Measurements from ENCODE around the gene CFC1B.
"Not testable (repeated sequence)": the region's sequence is repeated elsewhere in the genome, so short reads cannot be mapped to it uniquely, and the experiment has no call there.

Gene CFC1B

DNA sequence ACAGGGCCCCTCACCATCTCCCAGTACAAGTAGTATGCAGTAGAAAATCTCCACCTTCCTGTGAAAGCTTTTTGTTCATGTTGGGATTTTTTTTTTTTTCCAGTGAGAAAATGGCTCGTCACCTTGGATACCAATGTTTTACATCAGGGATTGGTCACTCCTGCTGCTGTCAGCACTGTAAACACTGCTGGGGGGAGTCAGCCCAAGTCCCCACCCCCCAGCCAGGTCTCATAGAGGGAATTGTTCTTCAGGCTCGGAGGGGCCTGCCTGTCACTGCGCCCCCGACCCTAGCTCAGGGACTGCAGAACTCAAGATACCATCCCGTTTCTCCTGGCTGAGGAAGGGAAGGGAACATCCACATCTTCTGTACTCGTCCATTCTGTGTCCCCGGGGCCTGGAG lies at the start of gene CFC1B:
TSS of gene CFC1B (plus strand) at position 231 of the 400 bp plus-strand sequence. CDS start 263 bp downstream, outside the sequence.
- not testable (repeated sequence) for H3K36me3 ChIP-seq (ENCODE audit: insufficient read depth, low read length); H3K79me2 ChIP-seq (ENCODE audit: insufficient read depth, low read length); H2AFZ ChIP-seq (ENCODE audit: low read depth, low read length); H3K4me2 ChIP-seq (ENCODE audit: insufficient read depth, low read length); H3K27ac ChIP-seq (ENCODE audit: low read length); H3K9me3 ChIP-seq (ENCODE audit: insufficient read depth, low read length, severe bottlenecking); H3K9ac ChIP-seq (ENCODE audit: low read depth, low read length); H3K27me3 ChIP-seq (ENCODE audit: insufficient read depth, low read length, poor library complexity); H3K4me3 ChIP-seq (ENCODE audit: low read depth in 1 of 2, low read length in 2 of 2); H4K20me1 ChIP-seq (ENCODE audit: insufficient read depth, low read length); H3K4me1 ChIP-seq (ENCODE audit: insufficient read depth, low read length); DNase-seq; ATAC-seq (ENCODE audit: insufficient read depth, low read depth)

DNA sequence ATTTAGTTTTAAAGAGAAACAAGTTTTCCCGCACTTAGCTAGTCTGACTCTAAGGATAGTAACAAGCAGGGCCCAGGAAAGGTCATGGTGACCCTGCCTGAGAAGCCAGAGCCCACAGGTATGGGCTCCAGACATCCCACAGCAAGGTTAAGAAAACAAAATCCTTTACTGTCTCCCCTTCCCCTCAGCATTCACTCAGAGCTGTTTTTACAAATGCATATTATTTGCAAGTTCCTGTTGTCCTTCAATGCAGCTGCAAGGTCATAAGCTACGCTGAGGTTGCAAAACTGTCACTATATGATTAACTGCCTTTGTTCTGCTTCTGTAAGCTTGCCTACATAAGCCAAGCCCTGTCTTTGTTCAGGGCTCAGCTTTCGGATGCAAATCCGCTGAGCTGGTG lies 29.9 kb upstream of the CFC1B start:
- H3K79me2 ChIP-seq (ENCODE audit: insufficient read depth, low read length); H2AFZ ChIP-seq (ENCODE audit: low read depth, low read length); H3K36me3 ChIP-seq (ENCODE audit: insufficient read depth, low read length); DNase-seq; H4K20me1 ChIP-seq (ENCODE audit: insufficient read depth, low read length); H3K4me2 ChIP-seq (ENCODE audit: insufficient read depth, low read length); H3K4me3 ChIP-seq (ENCODE audit: low read depth in 1 of 2, low read length in 2 of 2); H3K9me3 ChIP-seq (ENCODE audit: insufficient read depth, low read length, severe bottlenecking); H3K27me3 ChIP-seq (ENCODE audit: insufficient read depth, low read length, poor library complexity); ATAC-seq (ENCODE audit: insufficient read depth, low read depth); H3K4me1 ChIP-seq (ENCODE audit: insufficient read depth, low read length); H3K9ac ChIP-seq (ENCODE audit: low read depth, low read length); H3K27ac ChIP-seq (ENCODE audit: low read length): not testable (repeated sequence)

DNA sequence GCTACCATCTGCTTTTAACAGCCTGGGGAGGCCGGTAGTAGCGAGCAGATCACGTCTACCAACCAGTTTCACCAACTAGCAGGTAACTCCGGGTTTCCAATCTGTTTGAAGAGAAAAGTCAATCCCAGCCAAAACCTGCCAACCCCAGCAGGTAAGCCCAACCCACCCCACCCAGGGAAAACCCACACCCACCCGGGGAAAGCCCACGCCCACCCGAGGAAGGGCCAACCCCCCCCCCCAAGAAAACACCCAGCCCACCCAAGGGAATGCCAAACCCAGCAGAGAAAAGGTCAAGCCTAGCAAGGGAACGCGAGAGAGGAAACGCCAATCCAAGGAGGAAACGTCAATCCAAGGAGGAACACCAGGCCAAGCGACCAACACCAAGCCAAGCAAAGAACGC lies 11.8 kb upstream of the CFC1B start, which contains the start of gene POTEI:
TSS of gene POTEI (minus strand) at position 101 of the 400 bp plus-strand sequence. CDS start at position 8, 93 bp downstream.
- not testable (repeated sequence) for ATAC-seq (ENCODE audit: insufficient read depth, low read depth); DNase-seq; H3K27ac ChIP-seq (ENCODE audit: low read length); H4K20me1 ChIP-seq (ENCODE audit: insufficient read depth, low read length); H3K9me3 ChIP-seq (ENCODE audit: insufficient read depth, low read length, severe bottlenecking); H3K4me3 ChIP-seq (ENCODE audit: low read depth in 1 of 2, low read length in 2 of 2); H2AFZ ChIP-seq (ENCODE audit: low read depth, low read length); H3K27me3 ChIP-seq (ENCODE audit: insufficient read depth, low read length, poor library complexity); H3K4me2 ChIP-seq (ENCODE audit: insufficient read depth, low read length); H3K4me1 ChIP-seq (ENCODE audit: insufficient read depth, low read length); H3K79me2 ChIP-seq (ENCODE audit: insufficient read depth, low read length); H3K9ac ChIP-seq (ENCODE audit: low read depth, low read length); H3K36me3 ChIP-seq (ENCODE audit: insufficient read depth, low read length)

DNA sequence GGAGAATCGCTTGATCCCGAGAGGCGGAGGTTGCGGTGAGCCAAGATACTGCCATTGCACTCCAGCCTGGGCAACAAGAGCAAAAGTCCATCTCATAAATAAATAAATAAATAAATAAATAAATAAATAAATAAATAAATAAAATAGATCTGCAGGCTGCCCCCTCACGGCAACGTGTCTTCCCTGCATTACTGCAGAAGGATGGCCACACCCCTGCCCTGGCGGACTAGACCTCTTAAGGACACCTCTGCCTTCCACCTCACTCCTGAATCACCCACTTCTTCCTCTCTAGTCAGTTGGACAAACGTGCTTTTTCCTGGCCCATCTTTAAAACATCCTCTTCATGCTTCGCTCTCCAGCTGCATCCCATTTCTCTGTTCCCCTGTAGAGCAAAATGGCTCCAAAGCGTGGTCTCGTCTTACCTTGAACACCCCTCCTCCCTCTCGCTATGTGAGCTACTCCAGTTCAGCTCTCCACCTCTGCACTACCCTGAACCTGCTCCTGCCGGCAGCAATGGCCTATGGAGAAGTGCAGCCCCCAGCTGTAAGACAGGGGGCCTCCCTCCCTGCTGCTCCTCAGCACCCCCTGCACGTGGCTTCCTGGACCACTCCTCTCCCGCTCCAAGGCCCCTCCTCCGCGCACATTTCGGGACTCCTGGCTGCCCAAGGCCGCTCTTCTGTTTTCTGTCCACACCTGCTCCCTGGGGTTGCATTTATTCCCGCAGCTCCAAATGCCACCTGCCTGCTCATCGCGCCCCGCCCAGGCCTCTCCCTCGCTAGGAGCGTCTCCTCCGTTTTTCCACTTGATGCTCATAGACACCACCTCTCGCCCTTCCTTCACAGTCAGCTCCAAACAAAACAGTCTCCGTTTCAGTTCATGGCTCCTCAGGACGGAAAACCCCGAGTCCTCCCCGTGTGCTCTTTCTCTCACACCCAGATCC lies 9.9 kb upstream of the CFC1B start:
- H3K27ac ChIP-seq (ENCODE audit: low read length); H3K36me3 ChIP-seq (ENCODE audit: insufficient read depth, low read length); H3K4me2 ChIP-seq (ENCODE audit: insufficient read depth, low read length); H3K27me3 ChIP-seq (ENCODE audit: insufficient read depth, low read length, poor library complexity); H4K20me1 ChIP-seq (ENCODE audit: insufficient read depth, low read length); H3K9ac ChIP-seq (ENCODE audit: low read depth, low read length); H3K79me2 ChIP-seq (ENCODE audit: insufficient read depth, low read length); H3K4me1 ChIP-seq (ENCODE audit: insufficient read depth, low read length); H2AFZ ChIP-seq (ENCODE audit: low read depth, low read length); H3K4me3 ChIP-seq (ENCODE audit: low read depth in 1 of 2, low read length in 2 of 2); H3K9me3 ChIP-seq (ENCODE audit: insufficient read depth, low read length, severe bottlenecking); ATAC-seq (ENCODE audit: insufficient read depth, low read depth); DNase-seq: not testable (repeated sequence)

DNA sequence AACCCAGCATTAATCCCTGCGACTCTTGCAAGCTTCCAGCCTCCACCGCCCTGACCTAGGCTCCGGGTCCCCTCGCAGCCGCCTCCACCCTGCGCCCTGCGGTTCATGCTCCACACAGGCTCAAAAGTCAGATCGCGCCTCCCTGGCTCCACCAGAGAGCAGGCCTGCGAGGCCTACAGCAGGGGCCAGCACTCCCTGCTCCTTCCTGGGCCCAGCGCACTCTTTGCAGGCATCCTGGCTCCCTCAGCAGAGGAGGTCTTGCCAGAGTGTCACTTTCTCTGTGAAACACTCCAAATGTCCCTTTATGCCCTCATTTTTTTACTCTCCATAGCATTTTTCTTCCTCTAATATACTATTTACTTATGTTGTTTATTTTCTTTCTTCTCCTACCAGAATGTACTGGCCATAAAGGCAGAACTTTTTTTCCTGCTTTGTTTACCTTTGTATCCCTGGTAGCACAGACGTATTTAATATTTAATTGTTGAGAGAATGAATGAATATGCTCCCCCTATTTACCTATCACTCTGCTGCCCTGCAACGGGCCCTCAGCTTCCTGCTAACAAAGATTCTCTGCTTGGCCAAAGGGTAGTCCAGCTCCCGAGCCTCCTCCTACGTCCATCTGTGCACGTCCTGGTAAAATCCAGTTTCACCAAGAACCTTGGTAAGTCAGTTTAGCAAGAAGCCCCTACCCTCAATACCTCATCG lies 9.1 kb upstream of the CFC1B start:
- not testable (repeated sequence) for H4K20me1 ChIP-seq (ENCODE audit: insufficient read depth, low read length); H3K36me3 ChIP-seq (ENCODE audit: insufficient read depth, low read length); H3K27ac ChIP-seq (ENCODE audit: low read length); H2AFZ ChIP-seq (ENCODE audit: low read depth, low read length); H3K27me3 ChIP-seq (ENCODE audit: insufficient read depth, low read length, poor library complexity); H3K79me2 ChIP-seq (ENCODE audit: insufficient read depth, low read length); DNase-seq; H3K4me2 ChIP-seq (ENCODE audit: insufficient read depth, low read length); H3K9me3 ChIP-seq (ENCODE audit: insufficient read depth, low read length, severe bottlenecking); H3K4me3 ChIP-seq (ENCODE audit: low read depth in 1 of 2, low read length in 2 of 2); ATAC-seq (ENCODE audit: insufficient read depth, low read depth); H3K4me1 ChIP-seq (ENCODE audit: insufficient read depth, low read length); H3K9ac ChIP-seq (ENCODE audit: low read depth, low read length)

DNA sequence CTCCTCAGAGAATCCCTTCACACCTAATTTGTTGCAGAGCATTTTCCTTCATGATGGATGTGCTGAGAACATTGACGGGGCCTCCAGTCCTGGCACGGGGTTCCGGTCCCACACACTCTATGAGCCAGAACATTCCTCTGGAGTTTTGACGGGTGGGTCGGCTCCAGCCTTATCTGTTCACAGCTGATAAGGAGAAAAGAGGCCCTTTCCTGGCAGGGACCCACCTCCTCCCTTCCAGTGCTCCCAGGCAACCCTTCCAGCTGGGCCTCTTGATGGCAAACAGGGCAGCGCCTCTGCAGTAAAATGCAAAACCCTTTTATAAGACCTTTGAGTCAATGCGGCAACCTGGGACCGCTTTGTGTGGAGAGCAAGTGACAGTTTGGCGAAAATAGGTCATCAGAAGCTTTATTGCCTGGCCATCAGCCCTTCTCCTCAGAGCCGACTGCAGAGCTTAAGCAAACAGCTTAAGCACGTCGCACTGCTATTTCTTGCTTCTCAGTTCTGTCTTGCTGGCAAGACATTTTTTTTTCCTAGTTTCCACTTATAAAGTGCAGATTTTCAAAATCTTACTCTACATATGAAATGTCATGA lies 2.4 kb upstream of the CFC1B start:
- DNase-seq; H3K27ac ChIP-seq (ENCODE audit: low read length); H2AFZ ChIP-seq (ENCODE audit: low read depth, low read length); ATAC-seq (ENCODE audit: insufficient read depth, low read depth); H3K79me2 ChIP-seq (ENCODE audit: insufficient read depth, low read length); H4K20me1 ChIP-seq (ENCODE audit: insufficient read depth, low read length); H3K27me3 ChIP-seq (ENCODE audit: insufficient read depth, low read length, poor library complexity); H3K36me3 ChIP-seq (ENCODE audit: insufficient read depth, low read length); H3K4me2 ChIP-seq (ENCODE audit: insufficient read depth, low read length); H3K4me3 ChIP-seq (ENCODE audit: low read depth in 1 of 2, low read length in 2 of 2); H3K9ac ChIP-seq (ENCODE audit: low read depth, low read length); H3K9me3 ChIP-seq (ENCODE audit: insufficient read depth, low read length, severe bottlenecking); H3K4me1 ChIP-seq (ENCODE audit: insufficient read depth, low read length): not testable (repeated sequence)

DNA sequence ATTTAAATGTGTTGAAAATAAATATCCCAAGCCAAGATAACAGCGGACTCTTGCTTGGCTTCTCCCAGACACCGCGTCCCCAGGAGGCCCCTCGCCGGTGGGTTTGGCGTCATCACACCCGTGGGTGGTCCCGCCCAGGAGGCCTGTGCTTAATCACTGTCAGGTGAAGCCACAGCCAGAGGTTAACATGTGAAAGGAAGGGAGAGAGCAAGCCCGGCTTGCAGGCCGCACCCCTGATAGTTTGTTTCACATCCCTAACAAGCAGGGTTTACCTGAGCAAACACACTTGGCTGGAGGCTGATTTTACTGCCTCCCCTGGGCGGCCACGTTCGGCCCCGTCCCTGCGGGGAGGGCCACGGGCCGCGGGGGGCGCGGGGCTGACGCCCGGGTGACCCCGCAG lies 1.4 kb downstream of the CFC1B start:
- not testable (repeated sequence) for H3K4me1 ChIP-seq (ENCODE audit: insufficient read depth, low read length); H3K4me2 ChIP-seq (ENCODE audit: insufficient read depth, low read length); H3K4me3 ChIP-seq (ENCODE audit: low read depth in 1 of 2, low read length in 2 of 2); H2AFZ ChIP-seq (ENCODE audit: low read depth, low read length); H3K27ac ChIP-seq (ENCODE audit: low read length); H3K79me2 ChIP-seq (ENCODE audit: insufficient read depth, low read length); H3K27me3 ChIP-seq (ENCODE audit: insufficient read depth, low read length, poor library complexity); H3K9ac ChIP-seq (ENCODE audit: low read depth, low read length); DNase-seq; ATAC-seq (ENCODE audit: insufficient read depth, low read depth); H3K36me3 ChIP-seq (ENCODE audit: insufficient read depth, low read length); H3K9me3 ChIP-seq (ENCODE audit: insufficient read depth, low read length, severe bottlenecking); H4K20me1 ChIP-seq (ENCODE audit: insufficient read depth, low read length)
